Measurements from ENCODE around the gene ARPC1A.
"Not testable (repeated sequence)": the region's sequence is repeated elsewhere in the genome, so short reads cannot be mapped to it uniquely, and the experiment has no call there.

Gene ARPC1A

DNA sequence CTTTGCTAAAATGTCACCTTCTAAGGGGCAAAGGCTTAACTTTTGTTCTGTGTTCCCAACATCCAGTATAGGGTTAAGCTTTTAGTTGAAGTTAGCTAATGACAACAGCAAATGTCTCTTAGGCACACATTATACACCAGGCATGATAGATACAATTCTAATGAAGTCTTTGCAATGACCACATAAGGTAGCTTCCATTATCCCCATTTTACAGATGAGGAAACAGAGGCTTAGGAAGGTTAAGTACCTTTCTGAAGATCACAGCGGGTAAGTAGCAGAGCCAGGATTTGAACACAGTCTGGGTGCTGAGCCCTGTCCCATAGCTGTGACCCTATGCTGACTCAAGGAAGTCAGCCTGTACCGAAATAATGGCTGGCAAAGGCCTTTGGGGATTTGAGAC, 84.9 kb downstream of the ARPC1A start:
- no peak for DNase-seq (ENCODE audit: low read depth)

DNA sequence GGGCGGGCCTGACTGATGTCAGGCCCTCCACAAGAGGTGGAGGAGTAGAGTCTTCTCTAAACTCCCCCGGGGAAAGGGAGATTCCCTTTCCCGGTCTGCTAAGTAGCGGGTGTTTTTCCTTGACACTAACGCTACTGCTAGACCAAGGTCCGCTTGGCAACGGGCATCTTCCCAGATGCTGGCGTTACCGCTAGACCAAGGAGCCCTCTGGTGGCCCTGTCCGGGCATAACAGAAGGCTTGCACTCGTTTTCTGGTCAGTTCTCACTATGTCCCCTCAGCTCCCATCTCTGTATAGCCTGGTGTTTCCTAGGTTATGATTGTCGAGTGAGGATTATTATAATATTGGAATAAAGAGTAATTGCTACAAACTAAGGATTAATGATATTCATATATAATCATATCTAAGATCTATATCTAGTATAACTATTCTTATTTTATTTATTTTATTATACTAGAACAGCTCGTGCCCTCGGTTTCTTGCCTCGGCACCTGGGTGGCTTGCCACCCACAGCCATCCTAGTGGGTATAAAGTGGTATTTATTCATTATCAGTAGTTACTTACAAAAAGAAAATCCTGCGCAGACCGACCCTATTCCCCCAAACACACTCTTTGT, 89.9 kb downstream of the ARPC1A start:
- not testable (repeated sequence) for DNase-seq (ENCODE audit: low read depth)
